ENCODE results near the gene NPTN.
"Not testable (repeated sequence)": the region's sequence is repeated elsewhere in the genome, so short reads cannot be mapped to it uniquely, and the experiment has no call there.

NPTN gene

DNA sequence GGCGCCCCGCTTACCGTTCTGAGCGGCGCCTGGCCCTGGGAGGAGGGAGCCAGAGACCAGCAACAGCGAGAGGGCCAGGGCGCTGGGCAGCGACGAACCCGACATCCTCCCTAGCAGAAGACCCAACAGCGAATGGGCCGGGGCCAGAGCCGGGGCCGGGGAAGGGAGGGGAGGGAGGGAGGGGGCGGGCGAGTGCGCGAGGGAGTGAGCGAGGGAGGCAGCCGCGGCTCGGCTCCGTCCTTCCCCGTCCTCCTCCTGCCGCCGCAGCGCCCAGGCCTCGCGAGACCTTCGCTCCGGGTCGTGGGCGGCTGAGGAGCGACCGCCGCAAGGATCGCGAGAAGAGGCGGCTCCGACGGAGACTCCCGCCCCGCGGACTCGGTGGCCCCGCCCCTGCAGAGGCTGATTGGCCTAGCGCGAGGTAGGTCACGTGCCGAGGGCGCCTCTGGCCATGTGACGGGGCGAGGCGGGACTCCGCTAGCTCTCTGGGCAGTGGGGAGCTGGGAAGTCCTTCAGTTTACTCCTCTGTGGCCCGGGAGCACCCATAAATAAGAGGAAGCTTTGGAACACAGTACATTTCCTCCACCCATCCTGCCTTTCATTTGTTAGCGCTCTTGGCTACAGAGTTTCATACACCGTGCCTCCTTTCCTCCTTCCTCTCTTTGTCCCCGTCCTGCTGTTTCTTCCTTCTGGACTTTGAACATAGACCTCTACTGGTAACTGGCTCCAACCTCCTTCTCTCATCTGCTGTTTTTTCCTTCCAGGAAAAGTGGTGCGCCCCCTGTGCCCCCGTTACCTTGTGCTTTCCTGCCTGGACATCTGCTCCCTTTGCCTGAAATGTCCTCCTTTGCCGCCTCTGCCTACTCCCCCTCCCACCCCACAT, at the start of gene NPTN:
Gene NPTN (minus strand): TSS at position 279 of the 880 bp plus-strand sequence. CDS start 174 bp downstream, at position 105.
- DNase-seq (ENCODE audit: low read depth): peak; percentile 80

DNA sequence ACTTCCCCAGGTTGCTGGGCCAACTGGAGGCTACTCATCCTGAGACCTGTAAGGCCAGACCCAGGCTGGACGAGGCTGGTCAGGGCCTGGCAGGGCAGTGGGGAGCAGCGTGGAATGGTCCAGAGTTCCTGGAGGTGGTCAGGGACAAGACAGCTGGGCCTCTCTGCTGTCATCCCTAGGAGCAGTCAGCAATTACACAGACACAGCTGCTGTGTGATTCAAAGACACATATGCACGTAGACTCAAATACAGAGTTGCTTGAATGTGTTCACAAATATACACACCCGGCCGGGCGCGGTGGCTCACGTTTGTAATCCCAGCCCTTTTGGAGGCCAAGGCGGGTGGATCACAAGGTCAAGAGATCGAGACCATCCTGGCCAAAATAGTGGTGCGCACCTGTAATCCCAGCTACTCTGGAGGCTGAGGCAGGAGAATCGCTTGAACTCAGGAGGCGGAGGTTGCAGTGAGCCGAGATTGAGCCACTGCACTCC, 49.5 kb upstream of the NPTN start:
- DNase-seq (ENCODE audit: low read depth): no peak

DNA sequence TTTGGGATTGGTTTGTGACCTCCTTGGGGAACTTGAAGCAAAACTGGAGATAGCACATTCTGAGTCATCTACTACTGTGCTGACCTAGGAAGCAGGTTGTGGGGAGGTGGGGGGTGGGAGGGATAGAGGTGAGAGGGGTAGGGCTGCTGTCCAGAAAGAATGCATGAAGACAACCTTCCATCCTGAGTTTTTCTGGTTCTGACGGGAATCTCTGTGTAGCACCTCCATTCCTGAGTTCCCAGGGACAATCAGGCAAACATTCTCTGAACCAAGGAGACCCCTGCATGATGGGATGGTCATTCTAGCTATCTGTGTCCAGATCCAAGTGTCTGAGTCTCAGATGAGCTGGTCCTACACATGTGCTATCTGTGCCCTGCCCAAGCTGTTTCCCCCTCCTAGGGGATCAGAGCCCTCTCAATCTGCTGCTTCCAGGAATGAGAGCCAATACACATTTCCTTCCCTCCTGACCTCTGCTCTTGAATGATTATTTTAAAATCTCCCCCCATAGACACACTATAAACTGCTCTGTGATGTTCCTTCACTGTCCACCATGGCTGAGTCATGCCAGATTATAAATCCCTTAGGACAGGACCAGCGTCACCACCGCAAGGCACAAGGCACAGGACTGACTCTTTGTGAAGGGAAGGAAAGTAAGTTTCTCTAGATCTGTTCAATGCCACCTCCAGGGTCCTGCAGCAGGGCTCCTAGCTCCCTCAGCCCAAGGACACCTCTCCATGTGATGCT, 48.8 kb upstream of the NPTN start:
- DNase-seq (ENCODE audit: low read depth): no peak

DNA sequence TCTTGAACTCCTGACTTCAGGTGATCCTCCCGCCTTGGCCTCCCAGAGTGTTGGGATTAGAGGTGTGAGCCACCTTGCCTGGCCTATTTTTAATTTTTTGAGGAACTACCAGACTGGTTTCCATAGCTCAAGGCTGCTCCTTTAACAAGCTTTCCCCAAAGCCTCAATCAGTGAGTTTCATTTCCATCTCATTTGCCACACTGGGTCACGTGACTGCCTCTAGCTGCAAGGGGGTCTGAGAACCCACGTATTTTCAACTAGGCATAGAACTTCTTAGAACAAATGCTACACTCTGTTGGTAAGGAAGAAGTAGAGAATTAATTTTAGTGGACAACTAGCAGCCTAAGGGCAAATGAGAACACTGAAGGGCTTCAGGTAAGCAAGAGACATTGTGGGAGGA, 47.9 kb upstream of the NPTN start:
- DNase-seq (ENCODE audit: low read depth): no peak

DNA sequence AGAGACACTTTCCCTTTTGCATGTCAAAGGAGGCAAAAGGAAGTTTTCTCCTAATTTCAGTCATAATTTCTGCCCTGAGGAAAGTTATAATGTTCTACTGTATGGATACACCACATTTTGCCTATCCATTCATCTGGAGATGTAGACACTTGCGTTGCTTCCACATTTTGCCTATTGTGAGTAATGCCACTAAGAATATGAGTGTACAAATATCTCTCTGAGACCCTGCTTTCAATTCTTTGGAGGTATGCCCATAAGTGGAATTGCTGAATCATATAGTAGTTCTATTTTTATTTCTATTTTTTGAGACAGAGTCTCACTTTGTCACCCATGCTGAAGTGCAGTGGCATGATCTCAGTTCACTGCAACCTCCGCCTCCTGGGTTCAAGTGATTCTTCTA, 47.4 kb upstream of the NPTN start:
- DNase-seq (ENCODE audit: low read depth): no peak

DNA sequence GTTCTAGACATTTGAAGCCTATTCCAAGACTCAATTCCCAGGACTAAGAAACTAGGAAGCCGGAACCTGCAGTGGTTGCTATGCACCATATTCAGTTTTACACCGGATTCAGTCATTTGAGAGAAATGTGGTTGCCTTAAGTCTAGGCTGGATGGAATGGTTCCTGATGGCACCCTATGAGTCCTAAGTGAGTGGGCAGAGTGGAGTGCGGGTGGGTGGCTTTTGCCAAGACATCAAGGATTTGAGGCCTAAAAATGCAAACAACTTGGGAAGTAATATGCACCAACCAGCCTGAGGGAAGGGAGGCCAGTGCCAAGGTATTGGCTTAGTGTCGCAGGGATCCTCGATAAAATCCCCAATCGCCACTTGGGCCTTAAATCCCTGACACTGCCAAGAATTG, 46.8 kb upstream of the NPTN start:
- DNase-seq (ENCODE audit: low read depth): no peak

DNA sequence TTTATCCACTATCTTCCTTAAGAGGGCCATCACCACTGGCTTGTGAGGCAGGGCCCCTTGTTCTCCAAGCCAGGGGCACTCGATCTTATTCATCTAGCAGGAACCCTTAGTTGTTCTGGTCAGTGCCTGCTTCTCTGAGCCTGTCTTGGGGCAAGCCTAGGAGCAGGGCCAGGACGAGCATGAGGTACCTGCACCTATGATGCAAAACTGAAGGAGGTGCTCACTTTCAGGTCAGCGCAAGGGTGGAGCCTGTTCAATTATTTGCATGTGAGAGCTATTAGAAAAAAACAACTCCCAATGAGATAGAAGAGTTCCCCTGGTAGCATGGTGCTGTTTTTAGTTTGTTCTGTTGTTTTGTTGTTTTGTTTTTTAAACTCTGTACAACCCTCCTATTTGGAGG, 46.0 kb upstream of the NPTN start:
- no peak for DNase-seq (ENCODE audit: low read depth)

DNA sequence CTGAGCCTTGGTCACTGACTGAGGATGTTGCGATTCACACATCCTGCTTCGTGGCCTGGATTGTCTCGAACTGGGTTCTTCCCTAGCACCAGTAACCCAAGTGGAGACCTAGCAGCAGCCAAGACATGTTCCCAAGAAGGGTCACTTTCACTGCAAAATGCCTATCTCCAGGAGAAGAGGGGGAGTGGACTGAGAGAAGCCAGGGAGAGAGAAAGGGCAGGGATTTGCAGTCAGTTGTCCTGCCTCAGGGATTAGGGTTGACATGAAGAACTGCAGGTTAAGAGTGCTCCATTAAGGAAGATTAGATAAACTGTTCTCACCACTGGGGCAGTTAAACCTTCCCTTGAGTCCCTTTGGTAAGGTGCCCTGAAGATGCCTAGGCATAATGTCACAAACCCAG, 45.3 kb upstream of the NPTN start:
- no peak for DNase-seq (ENCODE audit: low read depth)

DNA sequence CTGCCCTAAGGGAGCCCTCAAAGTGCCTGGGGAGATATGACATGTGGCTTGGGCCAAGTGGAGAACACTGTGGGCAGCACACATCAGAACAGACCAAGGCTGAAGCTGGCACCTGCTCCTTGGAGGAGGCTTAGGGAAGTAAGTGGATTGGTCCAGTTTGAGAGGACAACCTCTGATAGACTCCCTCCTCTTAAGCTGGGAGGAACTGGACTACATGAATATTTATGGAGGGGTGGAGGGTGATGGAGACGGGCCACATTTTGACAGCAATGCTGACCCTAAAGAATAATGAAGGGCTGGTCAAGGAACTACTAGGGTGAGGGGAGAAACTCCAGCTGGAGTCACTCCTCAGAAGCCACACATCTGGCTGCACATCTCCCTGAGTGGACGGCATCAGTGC, 44.5 kb upstream of the NPTN start:
- no peak for DNase-seq (ENCODE audit: low read depth)

DNA sequence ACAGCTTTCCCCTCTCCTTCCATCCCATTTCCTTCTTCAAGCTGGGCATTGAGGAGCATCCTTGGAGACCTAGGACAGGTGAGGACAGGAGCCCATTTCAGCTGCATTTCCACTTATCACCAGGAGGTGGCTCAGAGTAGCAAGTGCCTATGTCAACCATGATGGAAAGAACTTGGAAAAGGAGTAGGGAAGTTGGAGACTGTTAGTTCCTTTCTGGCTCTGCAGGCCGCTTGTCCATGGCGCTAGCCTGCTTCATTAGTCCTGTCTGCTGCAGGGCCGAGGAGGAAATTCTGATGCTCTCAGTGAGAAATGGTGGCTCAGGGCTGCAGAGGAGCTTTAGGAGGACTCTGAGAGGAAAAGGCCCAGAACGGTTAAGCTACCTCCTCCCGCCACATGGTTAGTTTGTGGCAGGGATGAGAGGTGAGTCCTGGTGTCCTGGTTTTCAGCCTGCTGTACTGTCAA, 44.0 kb upstream of the NPTN start:
- no peak for DNase-seq (ENCODE audit: low read depth)

DNA sequence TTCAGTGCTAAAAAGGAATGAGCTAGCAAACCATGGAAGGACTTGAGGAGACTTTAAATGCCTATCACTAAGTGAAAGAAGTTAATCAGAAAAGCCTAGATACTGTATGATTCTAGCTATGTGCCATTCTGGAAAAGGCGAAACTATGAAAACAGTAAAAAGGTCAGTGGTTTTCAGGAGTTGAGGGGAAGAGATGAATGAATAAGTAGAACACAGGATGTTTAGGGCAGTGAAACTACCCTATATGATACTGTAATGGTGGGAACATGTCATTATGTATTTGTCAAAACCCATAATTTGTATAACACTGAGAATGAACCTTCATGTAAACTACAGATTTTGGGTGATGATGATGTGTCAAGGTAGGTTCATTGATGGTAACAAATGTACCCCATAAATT, 41.4 kb upstream of the NPTN start:
- DNase-seq (ENCODE audit: low read depth): no peak

DNA sequence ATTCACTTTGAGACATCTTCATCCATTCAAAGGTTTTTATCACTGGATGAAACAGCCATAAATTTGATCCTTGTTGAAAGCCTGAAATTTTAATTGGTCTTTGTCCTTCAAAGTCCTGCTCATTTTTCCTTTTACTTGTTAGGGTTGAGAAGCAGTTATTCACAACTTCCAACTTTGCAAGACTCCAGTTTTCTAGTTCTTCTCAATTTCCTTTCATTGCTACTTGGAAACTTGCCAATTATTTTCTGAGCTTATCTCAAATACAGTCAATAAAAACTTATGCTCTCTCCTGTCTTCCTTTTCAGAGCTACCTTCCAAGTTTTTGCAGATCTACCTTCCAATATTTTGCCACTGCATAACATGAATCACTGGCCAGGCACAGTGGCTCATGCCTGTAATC, 27.3 kb upstream of the NPTN start:
- no peak for DNase-seq (ENCODE audit: low read depth)

DNA sequence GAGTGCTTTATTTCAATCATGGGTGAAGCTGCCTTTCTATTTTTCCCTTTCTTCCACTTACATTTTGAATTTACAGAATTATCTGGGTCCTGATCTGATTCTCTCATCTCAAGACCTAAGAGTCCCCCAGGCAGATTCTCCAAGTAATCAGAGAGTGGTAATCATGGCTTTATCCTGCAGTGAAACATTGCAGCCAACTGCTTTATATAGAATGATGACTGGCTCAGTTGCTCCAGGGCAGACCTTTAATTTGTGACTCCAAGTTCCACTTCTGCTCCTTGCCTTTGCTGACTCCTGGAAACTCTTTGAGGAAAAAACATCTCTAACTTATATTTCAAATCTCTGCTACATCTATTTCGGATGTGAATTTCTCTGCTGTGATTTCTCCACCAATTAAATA, 25.5 kb upstream of the NPTN start:
- no peak for DNase-seq (ENCODE audit: low read depth)

DNA sequence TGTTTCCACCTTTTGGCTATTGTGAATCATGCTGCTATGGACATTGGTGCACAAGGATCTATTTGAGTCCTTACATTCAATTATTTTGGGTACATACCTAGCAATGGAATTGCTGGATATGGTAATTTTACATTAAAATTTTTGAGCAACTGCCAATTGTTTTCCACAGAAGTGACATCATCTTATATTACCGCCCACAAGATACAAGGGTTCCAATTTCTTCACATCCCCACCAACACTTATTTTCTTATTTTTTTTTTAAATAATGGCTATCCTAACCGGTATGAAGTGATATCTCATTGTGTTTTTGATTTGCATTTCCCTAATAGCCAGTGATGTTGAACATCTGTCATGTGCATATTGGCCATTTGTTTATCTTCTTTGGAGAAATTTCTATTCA, 22.5 kb upstream of the NPTN start:
- DNase-seq (ENCODE audit: low read depth): no peak

DNA sequence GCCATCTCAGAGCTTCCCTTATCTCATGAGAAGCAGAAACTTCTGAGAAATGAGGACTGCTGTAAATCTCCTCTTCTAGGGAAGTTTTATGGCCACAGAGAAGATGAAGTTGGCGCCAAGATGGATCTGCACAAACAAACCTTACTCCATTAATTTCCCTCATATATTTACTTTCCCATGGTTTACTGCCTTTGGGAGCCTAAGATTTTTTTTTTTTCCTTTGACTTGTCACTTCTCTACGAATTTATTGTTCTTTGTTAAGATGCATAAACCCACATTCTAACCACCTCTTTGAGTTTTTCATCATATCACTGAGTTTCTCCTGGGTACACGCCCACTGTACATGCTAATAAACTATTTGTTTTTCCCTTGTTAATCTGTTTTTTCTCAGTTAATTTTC, 21.5 kb upstream of the NPTN start:
- no peak for DNase-seq (ENCODE audit: low read depth)

DNA sequence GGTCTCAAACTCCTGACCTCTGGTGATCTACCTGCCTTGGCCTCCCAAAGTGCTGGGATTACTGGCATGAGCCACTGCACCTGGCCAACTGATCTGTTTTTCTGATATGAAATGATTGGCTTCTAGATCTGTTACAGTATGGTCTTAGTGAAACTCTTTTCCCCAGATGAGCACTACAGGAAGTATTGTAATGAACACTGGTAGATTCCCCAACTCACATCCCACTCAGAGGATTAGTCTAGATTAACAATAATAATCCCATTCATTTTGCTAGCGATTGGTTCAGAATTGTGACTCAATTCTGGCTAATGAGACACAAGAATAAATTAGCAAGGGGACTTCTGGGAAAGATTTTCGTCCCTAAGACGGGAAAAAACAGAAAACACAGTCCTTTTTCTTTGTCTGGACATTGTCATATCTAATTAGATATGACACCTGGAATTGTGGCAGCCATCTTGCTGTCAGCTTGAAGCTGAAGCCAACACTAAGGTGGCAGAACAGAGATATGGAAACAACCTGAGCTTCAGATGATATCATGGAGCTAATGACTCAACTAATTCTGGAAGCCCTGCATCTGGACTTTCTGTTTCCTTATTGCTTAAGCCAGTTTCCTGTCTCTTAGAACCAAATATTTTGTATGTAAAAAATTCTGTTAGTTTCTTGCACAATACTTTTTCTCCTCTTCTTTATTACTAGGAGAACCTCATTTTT, 17.4 kb upstream of the NPTN start:
- DNase-seq (ENCODE audit: low read depth): no peak

DNA sequence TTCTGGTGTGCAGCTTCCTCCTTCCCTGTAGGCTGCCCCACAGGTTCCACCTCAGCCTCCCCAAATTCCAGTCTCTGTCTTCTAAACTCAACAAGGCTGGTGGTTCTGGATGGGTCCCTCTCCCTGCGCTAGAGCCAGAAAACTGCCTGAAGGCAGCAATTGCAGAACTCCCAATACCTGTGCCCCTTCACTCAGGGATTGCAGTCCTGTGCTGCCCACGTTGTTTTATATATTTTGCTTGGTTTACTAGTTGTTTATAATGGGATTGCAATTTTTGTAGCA, 14.8 kb upstream of the NPTN start:
- DNase-seq (ENCODE audit: low read depth): no peak

DNA sequence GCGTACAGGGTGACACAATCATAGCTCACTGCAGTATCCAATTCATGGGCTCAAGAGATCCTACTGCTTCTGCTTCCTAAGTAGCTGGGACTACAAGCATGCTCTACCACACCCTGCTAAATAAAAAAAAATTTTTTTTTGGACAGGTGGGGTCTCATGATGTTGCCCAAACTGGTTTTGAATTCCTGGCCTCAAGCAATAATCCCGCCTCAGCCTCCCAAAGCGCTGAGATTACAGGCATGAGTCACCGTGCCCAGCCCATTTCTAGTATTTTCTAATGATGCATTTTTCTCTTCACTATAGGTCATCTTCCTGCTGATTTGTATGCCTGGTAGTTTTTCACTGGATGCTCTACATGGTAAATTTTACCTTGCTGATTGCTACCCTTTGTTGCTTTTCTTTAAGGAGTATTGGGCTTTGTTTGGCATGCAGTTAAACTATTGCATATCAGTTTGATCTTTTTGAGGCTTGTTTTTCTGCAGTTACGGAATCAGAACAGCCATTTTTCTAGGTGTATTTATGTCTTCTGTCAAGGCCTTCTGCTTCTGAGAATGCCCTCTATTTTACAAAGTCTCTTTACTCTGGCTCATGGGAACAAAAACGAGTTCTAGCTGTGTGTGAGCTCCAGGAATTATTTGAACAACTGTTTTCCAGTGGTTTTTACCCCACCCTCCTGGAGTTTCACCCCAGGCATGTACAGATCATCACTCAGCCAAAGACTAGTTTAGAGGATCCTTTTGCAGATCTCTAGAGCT, 14.2 kb upstream of the NPTN start:
- no peak for DNase-seq (ENCODE audit: low read depth)

DNA sequence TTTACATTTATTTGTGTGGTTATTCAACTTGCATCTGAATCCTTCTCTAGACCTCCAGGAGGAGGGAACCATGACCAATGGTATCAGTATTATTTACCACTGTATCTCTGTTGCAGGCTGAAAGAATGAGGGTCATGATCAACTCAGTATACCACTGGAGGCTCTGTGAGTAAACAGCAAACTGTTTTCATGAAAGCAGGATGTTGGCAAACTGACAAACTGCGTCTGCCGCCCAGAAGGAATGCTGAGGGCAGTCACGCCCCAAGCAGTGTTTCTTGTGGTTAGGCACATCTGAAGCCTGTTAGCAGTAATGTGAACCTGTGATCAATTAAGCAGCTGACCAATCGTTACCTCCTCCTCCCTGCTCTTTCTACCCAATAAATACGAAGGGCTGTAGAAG, 6.3 kb upstream of the NPTN start:
- DNase-seq (ENCODE audit: low read depth): not testable (repeated sequence)

DNA sequence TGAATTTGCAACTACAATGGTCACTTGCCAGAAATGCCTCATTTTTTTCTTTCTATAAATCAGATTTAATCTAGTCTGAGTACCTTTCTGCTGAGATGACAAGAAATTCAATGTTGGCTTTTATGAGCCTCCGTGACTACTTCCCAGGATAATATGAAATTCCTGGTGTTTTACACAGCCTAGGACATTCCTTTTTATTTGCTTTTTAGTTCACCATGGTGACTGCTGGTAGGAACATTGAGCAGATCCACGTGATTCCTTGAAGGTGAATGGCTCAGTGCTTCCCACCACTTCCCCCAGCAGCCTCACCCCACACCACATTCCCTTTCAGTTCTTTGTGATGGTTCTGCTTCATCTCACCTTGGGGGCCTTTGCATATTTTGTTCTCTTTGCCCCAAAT, 4.3 kb upstream of the NPTN start:
- DNase-seq (ENCODE audit: low read depth): no peak

DNA sequence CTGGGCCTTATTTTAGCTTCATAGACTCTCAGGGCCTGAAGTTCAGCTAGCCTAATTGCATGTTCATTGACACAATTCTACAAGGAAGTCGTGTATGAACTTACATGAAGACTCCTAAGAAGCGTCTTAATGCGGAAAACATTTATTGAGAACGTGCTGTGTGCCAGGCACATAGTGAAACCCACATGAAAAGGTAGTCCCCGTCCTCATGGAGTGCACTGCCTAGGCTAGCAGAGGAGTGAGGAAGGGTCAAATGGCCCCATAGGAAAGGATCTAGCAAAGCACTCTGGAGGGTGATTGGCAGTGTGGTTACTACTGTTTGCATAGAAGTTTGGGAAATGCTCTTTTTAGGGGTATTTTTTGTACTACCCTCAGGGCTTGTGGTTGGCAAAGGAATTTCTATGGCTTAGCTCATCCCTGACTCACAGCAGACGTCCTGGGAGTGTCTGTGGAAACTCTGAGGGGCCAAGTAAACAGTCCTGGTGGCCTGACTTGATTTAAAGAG, 854 bp upstream of the NPTN start:
- peak; percentile 88 for DNase-seq (ENCODE audit: low read depth)

DNA sequence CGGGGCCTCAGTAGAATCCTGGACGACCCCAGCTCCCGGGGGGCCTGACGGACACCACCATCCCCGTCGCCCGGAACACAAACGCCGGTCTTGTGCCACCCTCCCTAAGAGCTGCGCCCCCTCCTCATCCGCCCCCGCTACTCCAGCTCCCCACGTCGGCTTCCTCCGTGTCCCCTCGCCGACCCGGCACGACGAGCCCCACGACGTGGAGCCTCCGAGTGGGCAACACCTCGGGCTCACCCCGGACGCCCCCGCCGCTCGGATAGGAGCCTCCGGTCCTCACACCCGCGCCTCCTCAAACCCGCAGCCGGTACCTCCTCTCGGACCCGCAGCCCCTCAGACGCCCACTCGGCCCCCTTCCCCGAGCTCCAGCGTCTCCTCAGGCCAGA, 525 bp downstream of the NPTN start:
- DNase-seq (ENCODE audit: low read depth): no peak
